Fibroblast of skin of abdomen (primary cell): ENCODE data around the gene COL9A3.

Experiments
- DNase-seq: peaks from one replicate; pipeline ENCODE4 v3.0.0-alpha.2; 2013

COL9A3 gene

GRCh38 chr20:62778601-62779416 lies 38.0 kb upstream of the COL9A3 start:
- DNase-seq: no peak

DNA sequence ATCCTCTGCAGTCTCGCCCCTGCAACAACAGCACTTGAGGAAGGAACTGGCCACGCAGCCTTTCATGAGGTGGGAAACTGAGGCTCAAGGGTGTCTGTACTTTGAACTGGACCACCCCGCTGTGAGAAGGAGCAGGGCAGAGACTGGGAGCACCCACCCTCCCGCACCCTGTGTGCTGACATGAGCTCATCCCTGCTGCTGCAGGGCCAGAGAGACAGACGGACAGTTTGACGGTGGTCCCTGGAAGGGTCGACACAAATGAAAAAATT lies 37.5 kb upstream of the COL9A3 start:
- DNase-seq: no peak

GRCh38 chr20:62780204-62780603 lies 36.6 kb upstream of the COL9A3 start:
- DNase-seq: no peak

DNA sequence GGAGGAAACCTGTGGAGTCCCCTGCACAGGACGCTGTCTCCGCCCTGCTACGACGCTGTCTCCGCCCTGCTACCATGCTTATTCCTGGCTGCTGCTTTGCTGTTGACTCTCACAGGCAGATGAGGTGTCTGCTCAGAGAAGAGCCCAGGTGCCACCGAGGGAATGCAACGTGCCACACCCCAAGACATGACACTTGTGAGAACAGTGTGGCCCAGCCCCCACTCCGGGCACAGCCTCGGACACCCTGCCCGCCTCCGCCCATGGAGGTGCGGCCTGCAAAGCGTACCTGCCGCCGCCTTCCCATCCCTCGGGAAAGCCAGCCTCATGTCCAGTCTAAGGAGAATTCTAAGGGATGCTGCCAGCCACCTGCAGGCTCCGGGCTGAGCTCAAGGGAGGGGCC lies 36.2 kb upstream of the COL9A3 start:
- DNase-seq: no peak

DNA sequence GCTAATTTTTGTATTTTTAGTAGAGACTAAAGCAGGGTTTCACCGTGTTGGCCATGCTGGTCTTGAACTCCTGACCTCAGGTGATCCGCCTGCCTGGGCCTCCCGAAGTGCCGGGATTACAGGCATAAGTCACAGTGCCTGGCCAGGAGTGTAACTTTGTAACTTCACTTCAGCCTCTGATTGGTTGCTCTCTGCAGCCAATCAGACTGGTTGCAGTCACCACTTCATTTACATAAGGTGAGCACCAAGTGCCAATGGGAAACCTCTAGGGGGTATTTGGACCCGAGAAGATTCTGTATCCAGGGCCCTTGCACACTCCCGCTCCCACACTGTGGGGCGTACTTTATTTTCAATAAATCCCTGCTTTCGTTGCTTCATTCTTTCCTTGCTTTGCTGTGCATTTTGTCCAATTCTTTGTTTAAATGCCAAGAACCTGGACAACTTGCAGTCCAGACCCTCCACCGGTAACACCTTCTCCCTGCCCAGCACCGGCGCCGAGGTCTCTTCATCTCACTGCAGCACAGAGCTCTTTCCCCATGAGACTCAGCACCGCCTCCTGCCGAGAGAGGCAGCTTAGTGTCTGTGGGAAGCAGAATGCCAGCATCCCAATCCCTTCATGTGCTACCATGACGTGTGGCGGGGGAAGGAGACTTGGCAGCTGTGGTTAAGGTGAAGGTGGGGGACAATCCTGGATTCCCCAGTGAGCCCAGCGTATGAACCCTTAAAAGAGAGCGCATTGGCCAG lies 34.5 kb upstream of the COL9A3 start:
- DNase-seq: no peak

GRCh38 chr20:62782893-62783278 lies 34.0 kb upstream of the COL9A3 start:
- no peak for DNase-seq

DNA sequence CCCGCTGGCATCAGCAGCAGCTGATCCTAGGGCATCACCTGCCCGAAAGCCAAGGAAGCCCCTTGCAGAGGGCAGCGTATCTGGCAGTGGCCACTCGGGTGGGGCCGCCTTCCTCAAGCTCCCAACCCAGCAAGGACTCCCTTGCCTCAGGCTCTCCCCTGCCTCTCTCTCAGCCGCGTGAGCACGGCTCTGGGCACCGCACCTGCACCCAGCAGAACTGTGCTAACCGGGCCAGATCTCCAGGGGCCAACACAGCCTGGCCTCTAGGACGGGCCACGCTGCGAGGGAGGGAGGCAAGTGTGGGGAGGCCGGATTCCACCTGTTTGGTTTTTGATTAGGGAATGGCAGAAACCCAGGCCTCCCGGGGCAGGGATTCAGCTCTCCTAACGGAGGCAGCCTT lies 32.4 kb upstream of the COL9A3 start:
- DNase-seq: no peak

- no peak for DNase-seq
Observed at GRCh38 chr20:62785393-62785792, 31.5 kb upstream of the COL9A3 start.

DNA sequence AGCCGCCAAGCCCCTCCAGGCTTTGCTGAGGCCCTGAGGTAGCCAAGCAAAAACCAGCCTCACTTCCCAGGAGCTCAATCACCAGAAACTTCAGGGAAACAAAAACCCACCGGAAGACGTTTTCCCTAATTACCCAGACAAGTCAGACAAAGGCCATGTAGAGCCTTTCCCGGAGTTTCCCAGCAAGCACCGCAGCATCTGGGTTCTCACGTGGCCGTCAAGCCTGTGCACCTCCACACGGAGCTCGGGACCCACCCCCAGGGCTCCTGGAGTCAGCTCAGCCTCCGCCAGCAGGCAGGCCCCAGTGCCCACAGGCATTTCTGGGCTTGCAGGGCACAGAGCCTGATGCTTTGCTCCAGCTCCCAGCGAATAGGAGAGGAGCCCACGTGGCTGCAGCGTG lies 30.7 kb upstream of the COL9A3 start:
- DNase-seq: no peak

DNA sequence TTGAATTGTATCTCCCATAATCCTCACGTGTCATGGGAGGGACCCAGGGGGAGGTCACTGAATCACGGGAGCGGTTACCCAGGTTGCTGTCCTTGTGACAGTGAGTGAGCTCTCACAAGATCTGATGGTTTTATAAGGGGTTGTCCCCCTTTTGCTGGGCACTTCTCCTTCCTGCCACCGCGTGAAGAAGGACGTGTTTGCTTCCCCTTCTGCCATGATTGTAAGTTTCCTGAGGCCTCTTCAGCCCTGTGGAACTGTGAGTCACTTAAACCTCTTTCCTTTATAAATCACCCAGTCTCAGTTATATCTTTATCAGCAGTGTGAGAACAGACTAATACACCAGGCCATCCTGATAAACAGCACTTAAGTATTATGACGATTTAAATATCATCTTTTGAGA lies 29.5 kb upstream of the COL9A3 start:
- DNase-seq: no peak

- DNase-seq: no peak
Observed at GRCh38 chr20:62787866-62788265, 29.0 kb upstream of the COL9A3 start.

DNA sequence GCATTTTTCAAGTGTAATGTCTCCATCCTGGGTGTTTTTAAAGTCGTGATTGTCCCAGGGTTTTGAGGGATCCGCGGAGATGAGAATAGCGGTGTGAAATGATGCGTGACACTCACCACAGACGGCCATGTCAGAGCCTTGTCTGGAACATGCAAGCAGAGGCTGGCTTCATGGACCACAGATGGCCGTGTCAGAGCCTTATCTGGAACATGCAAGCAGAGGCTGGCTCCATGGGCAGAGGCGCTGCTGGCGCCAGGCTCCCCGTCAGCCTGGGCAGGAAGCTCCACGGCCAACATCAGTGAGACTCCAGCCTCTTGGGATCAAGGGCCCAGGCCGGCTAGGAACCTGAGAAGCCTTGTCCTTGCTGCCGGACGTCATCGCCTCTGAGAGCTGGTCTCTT lies 28.2 kb upstream of the COL9A3 start:
- DNase-seq: no peak

DNA sequence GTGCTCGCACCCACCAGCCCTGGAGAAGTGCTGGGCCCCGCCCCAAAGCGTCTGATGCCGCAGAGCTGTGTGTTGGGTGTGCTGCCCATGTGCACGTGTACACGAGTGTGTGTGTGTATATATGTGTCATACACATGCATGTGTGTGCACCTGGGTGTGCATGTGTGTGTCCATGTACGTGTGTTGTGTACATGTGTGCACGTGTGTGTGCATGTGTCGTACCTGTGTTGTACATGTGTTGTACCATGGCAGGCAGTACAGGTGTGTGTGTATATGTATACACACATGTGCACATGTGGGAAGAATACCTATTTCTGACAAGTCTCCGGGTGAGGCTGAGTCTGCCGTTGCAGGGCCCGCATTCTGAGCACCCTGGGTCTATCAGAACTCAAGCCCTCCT lies 26.8 kb upstream of the COL9A3 start:
- no peak for DNase-seq

GRCh38 chr20:62791301-62792181 lies 25.3 kb upstream of the COL9A3 start:
- peak; percentile 88 for DNase-seq

GRCh38 chr20:62792182-62792939 lies 24.5 kb upstream of the COL9A3 start:
- DNase-seq: peak; percentile 73

DNA sequence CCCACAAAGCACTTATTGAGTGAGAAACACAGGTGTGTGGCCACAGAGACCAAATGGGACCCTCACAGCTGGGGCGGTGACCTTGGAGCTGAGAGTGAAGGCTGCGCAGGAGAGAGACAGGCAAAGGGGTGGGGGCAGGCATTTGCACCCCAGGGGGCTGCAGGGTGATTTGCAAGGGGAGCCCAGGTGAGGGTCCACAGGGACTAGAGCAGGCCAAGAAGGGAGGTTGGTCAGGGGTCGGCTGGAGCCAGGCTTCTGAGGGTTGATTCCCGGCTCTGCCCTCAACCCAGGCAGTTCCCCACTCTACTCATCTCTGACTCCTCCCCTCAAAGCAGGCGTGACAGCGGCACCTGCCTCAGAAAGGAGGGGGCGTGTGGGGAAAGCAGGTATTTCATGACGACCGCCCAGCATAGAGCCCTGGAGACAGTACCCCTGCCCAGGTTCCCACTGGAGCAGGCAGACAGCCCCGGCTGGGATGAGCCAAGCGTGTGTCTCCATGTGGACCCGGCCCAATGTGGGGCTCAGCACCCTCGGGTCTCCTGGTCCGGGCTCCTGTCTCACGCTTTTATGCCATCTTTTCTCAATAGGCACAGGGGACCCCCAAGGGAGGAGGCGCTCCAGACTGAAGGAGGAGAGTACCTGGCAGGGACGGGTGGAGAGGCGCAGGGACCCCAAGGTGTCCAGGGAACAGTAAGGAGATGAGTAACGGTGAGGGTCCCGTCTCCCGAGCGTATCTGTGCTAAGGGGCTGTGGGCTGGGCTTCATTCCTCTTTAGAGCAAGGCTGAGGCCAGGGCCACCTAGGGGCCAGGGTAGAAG lies 23.7 kb upstream of the COL9A3 start:
- no peak for DNase-seq

DNA sequence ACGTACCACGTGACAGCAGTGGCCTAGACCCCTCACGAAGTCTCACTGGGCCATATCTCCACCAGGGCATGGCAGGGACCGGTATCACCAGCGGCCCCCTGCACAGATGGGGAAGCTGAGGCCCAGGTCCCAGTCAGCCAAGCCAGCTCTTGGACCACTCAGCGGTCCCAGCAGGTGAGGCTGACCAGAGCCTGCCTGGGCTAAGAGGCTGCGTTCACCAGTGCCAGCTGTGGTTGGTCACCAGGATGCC lies 23.2 kb upstream of the COL9A3 start:
- DNase-seq: no peak

DNA sequence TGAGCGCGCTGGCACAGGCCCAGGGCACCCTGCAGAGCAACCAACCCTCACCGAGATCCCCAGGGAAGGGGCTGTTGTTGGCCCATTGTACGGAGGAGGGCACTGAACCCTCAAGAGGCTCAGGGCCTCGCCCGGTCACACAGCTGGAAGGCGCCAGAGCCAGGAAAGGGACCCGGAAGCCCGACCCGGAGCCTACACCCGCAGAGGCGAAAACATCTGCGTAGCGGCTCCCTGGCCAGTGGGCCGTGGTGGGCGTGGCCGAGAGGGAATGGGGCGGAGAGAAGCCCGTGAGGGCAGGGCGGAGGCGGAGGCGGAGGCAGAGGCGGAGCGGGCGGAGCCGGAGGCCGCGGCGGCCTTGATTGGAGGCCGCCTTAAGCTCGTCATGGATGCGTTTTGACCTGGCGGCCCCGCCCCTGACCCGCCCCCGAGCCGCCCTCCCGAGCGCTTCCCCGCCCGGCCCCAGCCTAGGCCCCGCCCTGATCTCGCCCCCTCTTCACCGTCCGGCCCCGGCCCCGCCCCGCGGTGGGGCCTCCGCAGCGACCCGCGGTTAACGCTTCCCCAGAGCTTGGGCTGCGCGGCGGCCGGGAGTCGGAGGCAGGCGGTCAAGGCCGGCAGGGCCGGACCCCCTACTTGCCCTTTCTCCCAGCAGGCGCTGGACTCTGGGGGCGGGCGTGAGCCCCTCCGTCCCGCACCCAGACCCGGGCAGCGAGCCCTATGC lies 22.7 kb upstream of the COL9A3 start:
- peak; percentile 96 for DNase-seq

DNA sequence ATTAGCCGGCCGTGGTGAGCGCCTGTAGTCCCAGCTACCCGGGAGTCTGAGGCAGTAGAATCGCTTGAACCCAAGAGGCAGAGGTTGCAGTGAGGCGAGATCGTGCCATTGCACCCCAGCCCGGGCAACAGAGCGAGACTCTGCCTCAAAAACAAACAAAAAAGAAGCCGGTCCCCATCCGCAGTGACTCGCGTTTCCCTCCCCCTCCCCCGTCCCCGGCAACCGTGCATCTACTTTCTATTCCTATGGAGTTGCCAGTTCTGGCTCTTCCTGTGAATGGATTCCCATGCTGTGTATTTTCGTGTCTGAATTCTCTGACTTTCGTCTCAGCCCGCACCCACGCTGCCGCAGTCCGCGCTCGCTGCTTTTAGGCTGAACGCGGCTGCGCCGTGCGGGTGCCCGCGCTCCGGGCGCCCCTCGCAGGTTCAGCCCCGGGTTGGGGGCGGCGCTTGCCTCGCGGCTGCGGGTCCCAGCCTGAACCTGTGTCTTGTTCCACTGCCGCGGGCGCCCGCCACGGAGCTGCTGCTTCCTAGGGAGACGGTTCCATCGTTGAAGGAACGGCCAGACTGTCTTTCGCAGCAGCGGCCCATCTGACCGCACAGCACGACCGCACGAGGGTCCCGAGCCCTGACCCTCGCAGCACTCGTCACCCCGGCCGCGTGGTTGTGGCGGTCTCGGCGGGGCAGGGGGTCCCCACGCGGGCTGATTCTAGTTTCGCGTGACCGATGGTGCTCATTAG lies 21.7 kb upstream of the COL9A3 start:
- DNase-seq: peak; percentile 45

DNA sequence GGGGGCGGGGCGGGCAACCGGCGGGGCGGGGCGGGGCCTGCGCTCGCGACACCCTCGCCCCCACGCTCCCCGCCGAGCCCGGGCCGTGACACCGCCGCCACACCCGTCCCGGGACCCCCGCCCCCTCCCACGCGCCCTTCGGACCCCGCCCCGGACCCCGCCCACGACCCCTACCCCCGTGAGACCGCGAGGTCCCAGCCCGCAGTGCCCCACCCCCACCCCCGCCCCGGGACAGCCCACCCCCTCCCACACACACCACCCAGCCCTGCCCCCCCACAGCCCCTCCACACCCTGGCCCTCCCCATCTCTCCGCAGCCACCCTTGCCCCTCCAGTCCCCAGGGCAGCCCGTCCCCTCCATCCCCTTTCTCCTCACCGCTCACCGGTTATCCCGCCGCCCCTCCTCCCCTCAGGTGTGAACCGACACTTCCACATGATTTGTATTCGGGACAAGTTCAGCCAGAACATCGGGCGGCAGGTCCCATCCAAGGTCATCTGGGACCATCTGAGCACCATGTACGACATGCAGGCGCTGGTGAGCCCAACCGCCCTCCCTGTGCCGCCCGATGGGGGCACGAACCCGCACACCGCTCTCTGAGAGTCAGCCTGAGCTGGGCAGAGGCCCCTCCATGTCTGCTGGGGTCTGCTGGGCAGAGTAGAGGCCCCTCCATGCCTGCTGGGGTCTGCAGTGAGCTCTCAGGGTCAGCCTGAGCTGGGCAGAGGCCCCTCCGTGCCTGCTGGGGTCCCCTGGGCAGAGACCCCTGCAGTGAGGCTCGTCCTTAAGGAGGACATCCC lies 20.0 kb upstream of the COL9A3 start:
- no peak for DNase-seq
